ENCODE results near the gene FASN.

- TF ChIP-seq CTCF (IDR thresholded peaks at IDR 0.05): no peak
- TF ChIP-seq POLR2A (IDR thresholded peaks at IDR 0.05): no peak
Observed at GRCh38 chr17:82116246-82116645, 18.2 kb upstream of the FASN start.

All from right lobe of liver (tissue), 4 donors.